HG03139 (cell line): ENCODE results near the gene FAM20C.

Source experiments
- ATAC-seq: cut with Tn5 transposase; IDR thresholded peaks from one replicate; pipeline ENCODE4 v1.9.1; 2021; ENCODE audit not compliant: unreplicated experiment

FAM20C gene

GRCh38 chr7:191981-192649 lies at the start of gene FAM20C:
TSS of gene FAM20C (plus strand) at chr7:192571. CDS start at chr7:193200, 629 bp downstream.
- ATAC-seq, result no peak

DNA sequence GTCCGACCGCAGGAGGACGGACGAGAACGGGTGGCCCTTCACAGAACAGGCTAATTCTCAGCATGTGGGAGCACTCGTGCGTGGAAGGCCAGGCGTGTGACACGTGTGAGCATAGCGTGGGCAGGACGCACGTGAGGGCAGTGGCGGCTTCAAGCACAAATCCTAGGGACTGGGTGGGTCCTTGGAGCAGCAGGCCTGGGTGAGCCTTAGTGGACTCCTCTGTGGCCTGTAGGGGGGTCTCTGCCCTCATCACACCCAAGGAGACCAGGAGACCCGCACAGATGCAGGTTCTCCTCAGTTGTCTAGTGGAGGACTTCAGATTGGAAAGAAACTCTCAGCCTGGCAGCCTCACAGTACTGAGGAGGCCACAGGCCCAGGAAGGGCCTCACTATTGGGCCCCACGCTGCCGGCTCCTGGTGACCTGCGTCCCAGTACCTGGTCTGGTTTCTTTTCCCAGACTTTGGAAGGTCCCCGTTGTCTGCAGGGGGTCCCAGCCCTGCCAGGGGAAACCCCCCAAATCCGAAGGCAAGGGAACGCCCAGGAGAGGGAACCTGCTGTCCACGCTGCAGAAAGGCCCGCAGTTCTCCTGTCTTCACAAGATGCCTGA lies 49.1 kb upstream of the FAM20C start:
- ATAC-seq, result no peak

GRCh38 chr7:143811-144453 lies 48.4 kb upstream of the FAM20C start:
- ATAC-seq, result peak; percentile 48

DNA sequence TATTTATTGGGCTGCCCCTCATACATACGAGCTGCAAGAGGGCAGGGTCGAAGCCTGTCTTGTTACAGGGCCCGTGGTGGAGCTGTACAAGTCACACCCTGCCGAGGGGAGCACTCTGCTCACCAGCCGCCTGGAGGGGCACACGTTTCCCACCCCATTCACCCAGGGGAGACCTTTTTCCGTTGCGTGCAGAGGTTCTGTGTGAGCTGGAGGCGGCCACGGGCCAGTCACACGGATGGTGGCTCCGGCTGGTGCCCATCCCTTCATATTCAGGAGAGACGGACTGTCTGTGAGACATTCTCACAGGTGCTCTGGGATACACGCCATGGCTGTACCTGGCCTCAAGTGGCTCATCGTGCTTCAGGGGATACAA lies 47.9 kb upstream of the FAM20C start:
- ATAC-seq, result no peak

GRCh38 chr7:145863-146262 lies 46.5 kb upstream of the FAM20C start:
- no peak for ATAC-seq

DNA sequence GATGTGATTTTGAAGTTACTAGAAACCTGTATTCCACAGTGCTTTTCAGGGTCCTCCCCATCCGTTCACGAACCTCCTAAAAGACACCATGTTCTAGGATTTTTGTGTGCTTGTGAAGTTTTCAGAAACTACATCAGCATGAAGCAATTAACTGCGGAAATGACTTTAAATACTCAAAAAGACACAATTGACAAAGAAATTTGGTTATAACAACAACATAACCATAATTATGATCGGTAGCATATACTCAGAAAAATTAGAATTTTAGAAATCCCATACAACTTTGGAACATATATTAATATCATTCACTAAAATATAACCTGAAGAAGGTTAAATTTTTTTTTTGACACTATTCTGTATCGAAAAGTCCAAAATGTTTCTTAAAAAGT lies 43.8 kb upstream of the FAM20C start:
- no peak for ATAC-seq

GRCh38 chr7:148932-149790 lies 43.2 kb upstream of the FAM20C start:
- ATAC-seq, result peak; percentile 89

DNA sequence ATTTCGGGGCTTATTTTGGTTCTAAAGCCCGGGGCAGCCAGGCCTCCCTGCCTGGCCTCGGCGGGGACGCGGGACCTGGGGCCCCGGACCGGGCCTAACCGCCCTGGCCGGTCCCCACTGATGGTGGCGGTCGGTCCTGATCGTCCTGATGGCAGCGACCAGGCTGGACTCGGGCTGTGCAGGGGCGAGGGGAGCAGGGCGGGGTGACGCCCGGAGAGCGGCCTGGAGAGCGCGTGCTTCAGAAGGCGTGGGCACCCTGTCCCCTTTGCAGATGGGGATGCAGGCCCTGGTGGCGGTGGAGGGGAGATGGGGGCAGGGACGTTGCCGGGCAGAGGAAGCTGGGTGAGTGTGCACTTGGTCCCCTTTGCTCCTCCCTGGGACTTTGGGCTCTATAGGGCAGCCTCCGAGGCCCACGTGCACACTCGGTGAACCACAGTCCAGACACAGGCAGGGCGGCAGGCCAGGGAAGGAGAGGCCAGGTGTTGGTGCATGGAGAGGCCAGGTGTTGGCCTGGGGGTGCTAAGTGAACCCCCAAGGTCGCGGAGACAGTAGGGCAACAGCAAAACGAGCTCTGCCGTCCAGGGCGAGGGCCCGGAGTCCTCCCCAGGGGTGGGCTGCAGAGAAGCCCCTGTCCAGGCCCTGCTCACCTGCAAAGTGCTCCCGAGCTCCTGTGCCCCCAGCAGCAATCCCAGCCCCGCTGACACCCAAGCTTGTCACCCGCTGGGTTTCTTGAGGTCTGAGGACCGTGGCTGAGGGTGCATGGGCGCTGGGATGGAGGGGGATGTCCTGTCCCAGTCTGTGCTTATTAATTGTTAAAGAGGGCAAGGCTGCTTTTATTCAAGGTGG lies 42.4 kb upstream of the FAM20C start:
- ATAC-seq, result peak; percentile 17

DNA sequence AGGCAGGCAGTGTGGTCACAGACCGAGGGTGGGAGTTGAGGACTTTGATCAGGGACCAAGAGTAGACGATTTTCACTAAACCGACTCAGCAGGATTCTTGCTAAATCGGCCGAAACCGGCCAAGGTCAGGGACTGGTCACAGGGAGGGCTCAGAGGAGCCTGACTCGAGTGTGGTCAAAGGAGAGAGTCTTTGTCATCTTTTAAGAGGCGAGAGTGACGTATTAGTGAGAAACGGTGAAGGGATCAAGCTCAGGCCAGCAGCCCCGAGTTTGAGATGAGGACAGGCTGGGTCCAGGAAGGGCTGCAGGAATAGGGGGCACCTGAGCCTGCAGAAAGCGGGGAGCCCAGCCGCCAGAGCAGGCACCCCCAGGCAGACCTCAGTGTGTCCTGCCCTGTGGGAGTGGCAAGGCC lies 41.6 kb upstream of the FAM20C start:
- no peak for ATAC-seq

DNA sequence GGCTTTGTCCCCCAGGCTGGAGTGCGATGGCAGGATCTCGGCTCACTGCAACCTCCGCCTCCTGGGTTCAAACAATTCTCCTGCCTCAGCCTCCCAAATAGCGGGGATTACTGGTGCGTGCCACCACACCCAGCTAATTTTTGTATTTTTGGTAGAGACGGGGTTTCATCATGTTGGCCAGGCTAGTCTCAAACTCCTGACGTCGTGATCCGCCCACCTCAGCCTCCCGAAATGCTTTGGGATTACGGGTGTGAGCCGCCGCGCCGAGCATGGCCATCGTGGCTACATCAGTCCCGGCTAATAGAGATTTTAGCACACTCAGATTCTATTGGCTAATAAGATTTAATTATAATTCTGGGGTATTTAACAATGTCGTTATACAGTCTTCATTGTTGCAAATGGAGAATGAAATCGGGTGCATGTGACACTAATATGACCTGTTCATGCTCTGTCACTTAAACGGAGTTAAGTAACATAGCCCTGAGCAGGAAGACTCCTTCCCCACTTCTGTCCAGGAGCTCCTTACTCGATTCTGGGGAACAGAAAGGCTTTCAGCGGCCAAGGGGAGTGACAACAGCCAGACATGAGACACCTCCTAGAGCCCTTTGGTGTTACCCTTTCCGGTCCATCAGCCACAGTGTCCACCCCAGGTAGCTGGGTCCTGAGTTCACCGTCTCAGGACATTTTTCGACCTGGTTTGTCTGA lies 40.9 kb upstream of the FAM20C start:
- ATAC-seq, result no peak

GRCh38 chr7:152702-153391 lies 39.5 kb upstream of the FAM20C start:
- ATAC-seq, result no peak

GRCh38 chr7:153604-154003 lies 38.8 kb upstream of the FAM20C start:
- ATAC-seq, result no peak

DNA sequence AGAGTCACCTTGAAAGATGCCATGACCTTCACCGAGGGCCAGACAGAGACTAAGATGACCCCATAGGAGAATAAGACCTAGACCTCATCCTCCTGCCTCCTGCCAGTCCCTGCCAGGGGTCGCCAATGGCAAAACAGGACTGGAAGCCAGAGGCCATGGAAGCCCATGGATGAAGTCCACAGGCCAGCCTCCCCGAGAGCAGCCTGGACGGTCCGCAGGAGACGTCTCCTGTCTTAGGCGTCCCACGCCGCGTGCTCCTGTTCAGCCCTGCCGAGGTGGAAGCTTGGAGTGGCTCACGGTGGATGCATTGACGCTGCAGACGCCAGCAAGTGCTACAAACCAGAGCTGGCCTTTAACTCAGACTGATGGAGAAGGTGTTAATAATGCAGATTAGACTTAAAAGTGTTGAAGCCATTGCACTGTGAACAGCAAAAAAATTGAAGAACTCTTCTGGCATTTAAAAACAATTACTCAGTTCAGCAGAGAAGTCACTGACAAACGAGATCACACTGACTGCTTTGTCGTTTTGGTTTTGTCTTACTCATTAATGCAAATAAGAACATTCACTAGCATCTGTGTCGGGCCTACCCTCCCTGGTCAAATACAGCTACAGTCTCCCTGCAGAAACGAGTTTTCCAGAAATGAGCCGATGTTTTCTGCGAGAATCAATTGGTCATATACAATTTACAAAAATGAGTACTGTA lies 38.1 kb upstream of the FAM20C start:
- no peak for ATAC-seq

GRCh38 chr7:155469-155900 lies 36.9 kb upstream of the FAM20C start:
- ATAC-seq, result no peak

DNA sequence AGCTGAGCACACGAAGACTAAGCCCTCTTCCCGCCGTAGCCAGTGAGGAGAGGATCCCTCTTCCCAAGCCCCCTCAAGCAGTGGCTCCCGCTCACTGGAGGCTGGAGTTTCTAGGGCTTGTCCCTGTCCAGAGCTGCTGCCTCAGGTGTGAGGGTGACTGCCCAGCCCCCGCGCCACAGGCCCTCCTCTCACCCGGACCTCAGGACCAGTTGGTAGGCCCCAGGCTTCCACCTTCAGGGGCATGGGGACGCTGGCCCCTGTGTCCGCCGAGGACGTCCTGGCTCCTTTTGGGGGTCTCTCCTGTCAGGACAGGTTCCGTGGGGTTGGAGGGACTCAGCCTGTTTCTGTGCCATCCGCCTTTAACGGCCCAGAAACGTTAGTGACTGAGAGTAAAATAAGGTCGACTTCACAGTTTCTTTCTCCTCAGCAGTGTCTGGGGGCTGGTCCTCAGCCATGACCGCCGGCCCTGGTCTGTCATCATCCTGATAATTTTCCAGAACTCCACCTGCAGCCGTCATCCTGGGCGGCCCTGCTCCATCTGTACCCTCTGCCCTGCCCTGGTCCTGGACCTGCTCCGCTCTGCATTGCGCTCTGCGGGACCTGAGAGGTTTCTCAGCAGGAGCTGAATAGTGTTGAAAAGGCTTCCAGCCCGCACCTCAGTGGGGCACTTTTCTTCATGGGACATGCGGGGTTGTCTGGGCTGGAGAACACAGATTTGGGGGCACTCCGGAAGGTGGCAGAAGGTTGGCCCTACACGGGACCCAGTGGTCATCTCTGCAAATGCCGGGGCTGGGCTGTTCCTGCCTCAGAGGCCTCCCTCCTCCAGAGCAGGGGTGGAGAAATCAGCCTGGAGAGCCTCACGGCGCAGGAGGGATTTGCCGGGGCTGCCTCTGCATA lies 36.0 kb upstream of the FAM20C start:
- ATAC-seq, result no peak

DNA sequence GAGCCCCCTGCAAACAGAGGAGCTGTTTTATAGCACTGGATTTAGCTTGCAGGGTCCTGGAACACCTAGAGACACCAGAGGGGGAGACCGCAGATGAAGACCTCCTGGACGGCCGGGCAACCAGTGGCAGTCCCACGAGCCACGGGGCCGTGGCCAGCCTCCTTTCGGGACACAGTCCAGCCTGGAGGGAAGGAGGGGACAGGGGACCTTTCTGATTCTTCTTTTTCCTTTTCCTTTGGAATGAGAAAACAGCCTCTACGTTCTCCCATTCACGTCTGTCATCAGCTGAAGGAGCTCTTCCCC lies 35.4 kb upstream of the FAM20C start:
- no peak for ATAC-seq

DNA sequence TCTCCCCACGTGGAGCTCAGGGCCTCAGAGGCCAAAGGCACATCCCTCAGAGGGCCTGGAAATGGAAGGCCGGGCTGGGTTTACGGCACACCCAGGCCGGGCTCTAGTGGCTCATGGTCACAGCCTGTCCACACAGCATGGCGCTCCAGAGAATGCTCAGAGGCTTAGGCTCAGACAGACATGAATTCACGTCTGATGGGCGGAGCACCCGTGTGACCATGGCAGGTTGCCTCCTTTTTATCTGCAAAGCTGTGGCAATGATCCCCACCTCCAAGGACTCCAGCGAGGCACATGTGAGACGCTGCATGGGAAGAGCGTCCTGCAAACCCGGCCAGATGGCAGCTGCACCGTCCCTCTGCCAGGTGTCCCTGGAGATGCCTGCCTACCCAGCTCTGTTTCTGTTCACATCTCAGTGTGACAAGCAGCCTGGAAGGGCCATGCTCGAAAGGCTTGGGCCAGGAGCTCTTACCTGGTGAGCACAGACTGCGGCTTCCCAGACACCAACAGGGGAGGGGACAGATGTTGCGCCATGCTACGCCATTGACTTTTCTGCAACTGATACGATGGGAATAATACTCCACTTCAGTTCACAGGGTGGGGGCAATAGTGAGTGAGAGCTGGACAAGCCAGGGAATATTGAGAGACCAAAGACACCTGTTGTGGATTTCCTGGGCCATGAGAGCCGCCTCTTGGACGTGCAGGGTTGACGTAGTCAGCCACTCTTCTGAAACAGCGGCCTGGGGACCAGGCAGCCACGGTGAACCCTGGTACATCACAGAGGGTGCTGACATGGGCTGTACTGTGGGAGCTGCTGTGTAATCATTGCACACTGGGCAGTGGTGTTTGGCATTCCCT lies 34.4 kb upstream of the FAM20C start:
- ATAC-seq, result no peak
